T-helper 9 cell (primary cell): Measurements from ENCODE around the gene NLRP1.

ENCODE experiments used
- DNase-seq: peaks from one replicate; pipeline ENCODE4 v3.0.0-alpha.2; 2020

NLRP1 gene

DNA sequence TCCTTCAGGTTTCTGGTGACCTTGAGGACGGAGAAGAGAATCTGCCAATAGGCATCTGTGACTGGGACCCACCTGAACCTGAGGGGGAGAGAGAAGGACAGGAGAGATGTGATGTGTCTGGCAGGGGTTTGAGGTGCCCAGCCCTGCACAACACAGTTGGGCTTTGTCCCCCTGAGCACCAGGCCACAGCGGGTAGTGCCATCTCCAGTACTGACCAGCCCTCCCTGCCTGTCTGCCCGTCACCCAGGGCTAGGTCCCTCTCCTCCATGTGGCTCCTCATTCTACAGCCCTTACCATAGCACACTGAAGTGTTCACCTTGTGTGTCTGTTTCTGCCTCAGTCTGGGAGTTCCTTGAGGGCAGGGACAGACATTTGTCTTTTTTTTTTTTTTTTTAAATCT is 30.8 kb downstream of the NLRP1 start:
- no peak for DNase-seq

DNA sequence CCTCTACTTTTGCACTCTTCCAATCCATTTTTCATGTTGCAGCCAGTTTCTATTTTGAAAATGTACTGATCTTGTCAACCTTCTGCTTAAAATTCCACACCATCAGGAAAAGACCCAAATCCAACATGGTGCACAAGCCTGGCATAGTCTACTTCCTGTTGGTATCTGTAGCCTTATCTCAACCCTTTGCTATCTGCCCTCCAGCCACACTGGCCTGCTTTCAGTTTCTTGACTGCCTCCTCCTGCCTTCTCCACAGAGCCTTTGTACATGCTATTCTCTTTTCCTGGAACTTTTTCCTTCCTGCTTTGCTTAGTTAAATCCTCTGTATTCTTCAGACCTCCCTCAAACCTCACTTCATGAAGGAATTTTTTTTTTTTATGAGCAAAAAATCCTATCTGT is 31.5 kb downstream of the NLRP1 start:
- no peak for DNase-seq

DNA sequence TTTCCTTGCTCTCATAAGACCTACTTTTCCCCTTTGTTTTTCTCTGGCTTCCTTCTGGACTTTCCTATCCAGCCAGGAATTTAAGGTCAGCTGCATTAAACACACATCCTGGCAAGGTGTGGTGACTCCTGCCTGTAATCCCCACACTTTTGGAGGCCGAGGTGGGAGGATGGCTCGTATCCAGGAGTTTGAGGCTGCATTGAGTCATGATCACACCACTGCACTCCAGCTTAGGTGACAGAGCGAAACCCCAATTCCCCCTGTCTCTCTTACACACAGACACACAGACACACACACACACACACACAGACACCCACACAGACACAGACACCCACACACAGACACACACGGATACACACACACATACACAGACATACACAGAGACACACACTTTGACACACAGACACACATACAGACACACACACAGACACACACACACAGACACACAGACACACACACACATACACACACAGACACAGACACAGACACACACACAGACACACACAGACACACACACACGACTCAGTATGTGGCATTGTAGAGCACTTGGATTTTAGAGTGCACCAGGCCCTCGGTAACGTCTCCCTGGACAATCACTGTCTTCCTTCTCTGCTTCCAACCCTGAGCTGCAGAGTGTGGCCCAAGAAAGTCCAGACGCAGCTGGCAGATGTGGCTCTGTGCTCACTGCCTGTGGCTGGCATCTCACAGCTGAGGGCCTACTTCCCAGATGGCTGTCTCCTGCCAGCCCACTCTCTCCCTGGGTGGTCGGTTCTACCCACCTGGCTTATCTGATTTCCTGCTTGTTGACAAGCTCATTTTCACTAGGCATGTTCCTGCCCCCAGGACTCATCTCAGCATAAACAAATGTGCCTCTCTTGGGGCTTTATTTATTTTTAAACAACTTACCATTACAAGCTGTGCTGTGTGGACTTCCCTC is 39.0 kb downstream of the NLRP1 start:
- no peak for DNase-seq

DNA sequence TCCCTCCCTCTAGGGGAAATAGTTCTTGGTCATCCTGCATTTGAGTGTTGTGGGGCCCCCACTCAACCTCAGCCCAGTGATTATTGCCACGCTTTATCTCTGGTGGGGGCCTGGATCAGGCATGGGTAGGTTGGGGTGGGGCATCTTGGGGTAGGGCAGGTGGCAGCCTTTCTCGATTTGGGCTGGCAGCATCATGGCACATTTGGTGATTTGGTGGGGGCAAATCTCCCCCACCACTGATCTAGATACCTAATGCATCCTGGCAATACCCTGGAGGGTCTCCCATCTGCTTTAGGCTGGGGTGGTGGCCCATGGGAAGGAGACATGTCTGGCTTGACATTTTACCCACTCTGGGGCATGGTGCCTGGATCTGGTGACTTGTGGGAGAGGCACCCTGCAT is 40.2 kb downstream of the NLRP1 start:
- DNase-seq = no peak

DNA sequence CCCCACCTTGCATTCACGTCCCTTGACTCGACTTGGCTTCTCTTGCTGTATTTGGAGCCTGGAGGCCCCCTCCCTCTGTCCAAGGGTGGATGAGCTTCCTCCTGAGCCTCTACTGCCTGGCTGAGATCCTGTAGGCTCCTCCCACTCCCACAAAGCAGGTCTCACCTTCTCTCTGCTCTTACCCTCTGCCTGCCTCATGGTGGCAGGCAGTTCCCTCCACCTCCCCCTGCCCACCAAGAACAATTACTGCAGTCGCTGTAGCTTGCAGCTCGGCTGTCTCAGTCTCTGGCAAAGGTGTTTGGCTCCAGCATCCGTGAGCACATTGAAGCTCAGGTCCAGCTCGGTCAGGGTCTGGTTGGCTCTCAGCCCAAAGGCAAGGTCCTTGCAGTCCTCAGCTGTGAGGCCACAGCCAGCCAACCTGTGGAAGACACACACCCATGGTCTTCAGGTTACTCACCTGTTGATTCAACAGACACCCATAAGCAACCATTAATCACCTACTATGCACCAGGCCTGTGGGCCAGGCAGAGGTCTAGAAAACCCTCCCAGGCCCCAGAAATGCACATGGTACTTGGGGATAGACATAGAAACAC is 42.6 kb downstream of the NLRP1 start:
- DNase-seq = no peak

DNA sequence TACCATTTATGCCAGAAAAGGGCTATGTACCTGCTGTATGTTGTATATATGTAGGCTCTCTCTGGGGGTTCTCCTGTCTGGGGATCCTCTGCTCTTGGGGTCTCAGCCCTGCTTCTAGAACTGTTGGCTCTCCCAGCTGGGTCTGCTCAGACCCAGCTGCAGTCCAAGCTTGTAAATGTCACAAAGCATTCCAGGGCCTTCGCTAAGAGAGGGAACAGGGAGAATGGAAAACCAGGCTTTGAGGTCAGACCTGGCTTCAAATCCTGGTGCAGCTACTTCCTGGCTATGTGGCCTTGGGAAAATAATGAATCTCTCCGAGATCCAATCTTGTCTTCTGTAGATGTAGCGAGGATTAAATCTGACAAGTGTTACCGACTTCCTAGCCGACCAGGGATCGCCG is 44.0 kb downstream of the NLRP1 start:
- no peak for DNase-seq

DNA sequence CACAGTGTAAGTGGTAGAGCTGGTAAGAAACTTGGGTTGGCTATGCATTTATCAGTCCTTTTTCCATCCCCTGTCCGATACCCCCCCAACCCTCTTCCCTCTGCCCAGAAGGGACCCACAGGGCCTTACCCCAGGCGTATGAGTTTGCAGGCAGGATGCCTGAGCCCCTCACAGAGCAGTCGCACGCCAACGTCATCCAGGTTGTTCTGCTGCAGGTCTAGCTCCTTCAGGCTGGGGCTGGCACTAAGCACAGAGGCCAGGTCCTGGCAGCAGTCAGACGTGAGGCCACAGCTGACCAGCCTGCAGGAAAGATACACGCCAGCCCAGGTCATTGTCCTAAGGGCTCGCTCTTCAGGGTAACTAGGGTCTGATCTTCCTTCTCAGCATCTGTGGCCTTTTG is 45.0 kb downstream of the NLRP1 start:
- DNase-seq = no peak

DNA sequence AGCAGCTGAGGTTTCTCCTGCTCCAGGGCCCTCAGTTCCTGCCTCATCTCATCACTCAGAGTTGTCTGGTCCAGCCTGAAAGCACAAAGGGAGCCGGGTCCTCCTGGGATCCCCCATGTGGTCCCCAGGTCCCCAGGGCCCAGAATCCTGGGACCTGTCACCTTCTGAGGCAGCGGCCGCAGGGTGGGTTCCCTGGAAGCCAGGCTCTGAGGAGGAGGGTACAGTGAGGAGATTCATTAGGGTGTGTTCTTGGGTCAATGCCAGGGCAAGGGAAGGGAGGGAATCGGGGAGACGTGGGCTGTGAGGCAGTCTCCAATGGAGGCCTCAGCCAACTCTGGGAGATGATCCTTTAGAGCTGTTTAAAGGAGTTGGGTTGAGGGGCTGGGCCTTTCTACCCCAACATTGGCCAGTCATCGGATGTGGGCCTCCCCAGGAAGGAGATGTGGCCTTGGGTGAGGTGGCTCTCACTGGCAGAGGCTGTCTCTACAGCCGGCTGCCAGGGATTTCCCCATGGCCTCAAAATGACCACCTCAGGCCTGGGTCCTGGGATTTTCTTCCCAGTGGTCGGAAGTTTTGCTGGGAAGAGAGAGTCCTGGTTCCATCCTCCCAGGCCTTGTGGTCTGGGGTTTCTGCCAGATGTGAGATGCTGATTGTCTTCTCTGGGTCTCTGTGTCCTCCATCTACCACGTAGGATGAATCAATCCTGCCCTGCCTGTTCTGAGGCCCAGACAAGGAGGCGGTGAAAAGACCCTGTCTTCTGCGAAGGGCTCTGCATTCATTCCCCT is 47.3 kb downstream of the NLRP1 start:
- no peak for DNase-seq

DNA sequence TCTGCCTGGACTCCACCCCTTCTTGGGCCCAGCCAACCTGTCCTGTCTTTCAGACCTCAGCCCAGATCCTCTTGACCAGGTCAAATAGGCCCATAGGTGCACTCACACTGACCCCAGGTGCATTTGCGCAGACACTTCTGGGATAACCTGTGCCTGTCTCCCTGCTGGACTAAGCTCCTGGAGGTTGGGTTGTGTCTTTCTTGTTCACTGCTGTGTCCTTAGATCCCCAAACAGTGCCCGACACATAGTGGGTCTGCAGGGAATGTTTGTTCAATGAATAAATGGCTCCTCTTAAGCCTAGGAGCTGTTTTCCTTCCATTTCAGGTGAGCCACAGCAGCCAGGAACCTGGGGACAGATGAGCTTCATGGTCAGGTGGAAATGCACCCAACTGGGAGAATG is 48.9 kb downstream of the NLRP1 start:
- DNase-seq = no peak

DNA sequence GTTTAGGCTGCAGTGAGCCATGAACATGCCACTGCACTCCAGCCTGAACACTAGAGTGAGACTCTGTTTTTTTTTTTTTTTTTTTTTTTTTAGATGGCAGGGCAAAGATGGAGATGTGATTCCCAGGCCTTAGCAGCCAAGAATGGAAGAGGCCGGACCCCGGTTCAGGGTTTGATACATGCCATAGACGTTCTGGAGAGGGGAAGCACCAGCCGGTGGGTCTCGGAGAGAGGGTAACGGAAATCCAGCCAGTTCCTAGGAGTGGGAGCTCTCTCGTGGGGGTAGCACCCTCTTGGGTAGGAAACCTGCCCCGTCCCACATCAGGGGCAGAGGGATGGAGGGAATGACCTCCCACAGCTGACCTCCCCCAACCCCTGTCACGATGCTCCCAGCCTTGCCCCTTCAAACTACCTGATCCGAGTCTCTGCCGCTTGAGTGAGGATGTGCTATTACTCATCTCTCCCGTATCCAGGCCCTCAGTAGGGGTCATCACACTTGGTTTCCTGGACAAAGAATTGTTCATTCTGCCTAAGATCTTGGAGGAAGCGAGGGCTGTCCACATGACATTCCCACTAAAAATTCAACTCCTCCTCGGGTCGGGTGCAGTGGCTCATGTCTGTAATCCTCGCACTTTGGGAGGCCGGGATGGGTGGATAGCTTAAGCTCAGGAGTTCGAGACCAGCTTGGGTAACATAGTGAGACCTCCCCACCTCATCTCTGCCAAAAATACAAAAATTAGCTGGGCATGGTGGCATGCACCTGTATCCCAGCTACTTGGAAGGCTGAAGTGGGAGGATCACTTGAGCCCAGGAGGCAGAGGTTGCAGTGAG is 50.6 kb downstream of the NLRP1 start:
- DNase-seq = no peak

DNA sequence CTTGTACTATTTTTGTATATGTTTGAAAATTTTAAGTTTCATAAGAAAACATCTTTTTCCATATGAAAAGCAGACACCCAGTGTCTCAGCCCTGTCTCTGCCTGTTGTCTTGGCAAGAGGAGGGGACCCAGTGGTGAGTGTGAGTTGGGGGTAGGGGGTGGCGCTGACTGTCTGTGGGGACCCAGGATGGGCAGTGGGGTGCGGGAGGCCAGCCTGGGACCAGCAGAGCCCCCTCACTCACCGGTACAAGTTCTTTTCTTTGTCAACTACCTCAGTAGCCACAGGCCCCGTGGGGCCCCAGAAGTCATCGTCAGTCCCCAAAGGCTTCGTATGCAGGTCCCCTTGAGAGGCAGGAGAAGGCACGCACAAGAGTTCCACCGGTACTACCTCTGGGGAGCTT is 51.7 kb downstream of the NLRP1 start:
- no peak for DNase-seq

DNA sequence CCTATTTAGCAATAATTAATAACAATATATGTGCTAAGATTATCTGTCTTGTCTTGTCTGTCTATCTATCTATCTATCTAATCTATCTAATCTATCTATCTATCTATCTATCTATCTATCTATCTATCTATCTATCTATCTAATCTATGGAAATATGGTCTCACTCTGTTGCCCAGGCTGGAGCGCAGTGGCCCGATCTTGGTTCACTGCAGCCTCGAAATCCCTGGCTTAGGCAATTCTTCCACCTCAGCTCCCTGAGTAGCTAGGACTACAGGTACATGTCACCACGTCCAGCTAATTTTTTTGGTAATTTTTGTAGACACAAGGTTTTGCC is 53.3 kb downstream of the NLRP1 start:
- no peak for DNase-seq

DNA sequence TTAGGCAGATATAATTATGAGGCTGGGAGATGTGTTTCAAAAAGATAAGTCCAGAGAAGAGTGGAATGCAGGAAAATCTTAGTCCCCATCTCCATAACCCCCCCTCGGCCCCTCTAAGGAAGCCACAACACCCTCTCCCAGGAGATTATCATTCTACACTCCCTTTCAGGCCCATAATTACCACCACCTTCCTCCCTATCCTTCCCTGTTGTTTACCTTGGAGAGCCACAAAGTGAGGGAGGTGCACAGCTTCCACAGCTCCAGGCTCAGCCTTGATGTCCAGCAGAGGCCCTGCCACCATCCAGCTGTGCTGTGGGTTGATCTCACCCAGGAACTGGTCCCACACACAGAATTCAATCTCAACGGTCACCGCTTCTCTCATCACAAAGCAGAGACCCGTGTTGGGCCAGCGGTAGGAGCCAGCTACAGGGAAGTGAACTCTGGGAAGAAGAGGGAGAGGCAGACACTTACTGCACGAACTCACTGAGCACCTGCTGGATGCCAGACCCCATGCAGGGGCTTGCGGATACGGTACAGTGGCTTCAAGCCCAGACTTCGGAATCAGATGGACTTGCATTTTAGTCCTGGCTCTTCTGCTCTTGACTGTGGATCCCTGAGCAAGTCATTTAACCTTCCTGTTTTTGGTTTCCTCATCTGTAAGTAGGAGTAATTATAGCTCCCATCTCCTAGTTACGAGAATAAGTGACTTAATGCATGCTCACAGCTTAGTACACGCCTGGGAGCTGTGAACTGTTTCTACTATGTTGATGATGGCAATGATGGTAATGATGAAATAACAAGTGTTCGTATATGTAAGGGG is 53.8 kb downstream of the NLRP1 start:
- DNase-seq = no peak

DNA sequence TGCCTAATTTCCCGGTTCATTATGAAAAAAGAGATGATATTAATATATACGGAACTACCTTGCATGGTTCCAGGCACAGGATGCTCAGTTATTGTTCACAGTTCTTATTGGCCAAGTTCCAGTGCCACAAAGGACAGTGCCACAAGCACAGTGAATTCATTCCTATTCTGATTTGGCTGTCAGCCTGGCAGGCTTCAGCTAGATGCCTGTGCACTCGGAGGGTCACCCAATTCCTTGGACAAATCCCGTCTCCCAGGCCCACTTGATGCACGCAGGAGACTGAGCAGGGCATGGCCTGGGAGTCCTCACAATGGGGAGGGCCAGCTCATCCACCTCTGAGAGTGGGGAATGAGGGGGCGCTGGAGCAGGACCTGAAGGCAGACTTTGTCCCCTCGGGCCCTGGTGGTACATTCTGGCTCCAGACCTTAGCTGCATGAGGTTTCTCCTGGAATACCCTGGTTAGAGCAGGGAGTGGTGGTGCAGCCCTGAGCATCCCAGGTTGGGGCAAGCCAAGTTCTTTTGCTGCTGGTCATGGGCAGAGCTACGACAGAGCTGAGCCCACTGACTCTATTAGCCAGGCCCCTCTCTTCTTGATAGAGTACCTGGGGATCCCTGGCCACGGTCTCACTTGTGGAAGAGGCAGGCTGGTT is 56.6 kb downstream of the NLRP1 start:
- no peak for DNase-seq

DNA sequence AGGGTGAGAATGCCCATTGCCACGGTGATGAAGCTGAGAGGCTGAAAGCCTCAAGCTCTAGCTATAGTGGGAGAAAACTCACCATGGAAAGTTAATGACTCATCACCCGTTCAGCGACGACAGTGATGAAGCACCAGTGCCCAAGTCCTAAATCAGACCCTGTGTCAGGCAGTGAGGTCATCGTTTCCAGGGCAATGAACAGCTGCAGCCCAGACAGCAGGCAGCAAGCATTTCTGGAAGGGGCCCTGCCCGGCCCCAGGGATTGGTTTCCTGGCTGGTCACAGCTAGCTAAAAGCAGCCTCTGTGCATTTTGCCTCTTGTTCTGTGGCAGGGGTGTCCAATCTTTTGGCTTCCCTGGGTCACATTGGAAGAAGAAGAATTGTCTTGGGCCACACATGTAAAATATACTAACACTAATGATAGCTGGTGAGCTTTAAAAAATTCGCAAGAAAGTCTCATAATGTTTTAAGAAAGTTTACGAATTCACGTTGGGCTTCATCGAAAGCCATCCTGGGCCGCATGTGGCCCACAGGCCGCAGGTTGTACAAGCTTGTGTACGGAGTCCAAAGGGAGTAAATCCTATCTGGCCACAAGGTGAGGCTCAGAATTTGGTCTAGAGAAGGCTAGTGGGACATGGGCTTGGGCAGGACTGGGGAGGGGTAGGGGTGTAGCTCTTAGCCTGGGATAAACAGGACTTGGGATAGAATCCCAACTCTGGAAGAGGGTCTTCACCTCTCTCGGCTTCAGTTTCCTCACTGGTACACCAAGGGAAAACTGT is 57.3 kb downstream of the NLRP1 start:
- DNase-seq = no peak

DNA sequence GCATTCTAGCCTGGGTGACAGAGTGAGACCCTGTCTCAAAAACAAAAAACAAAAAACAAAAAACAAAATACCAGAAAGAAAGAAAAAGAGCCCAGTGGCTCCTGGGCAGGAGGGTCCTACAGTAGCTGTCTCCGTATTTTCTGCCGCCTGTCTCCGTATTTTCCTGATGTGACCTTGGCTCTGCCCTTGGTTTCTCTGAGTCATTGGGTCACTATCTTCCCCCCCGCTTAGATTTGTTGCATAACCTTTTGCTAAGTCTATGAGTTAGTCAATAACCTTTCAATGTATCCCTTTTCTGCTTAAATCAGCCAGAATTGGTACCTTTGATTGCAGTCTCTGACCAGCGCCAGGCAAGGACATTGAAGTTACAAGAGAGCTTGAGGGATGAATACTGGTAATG is 61.1 kb downstream of the NLRP1 start:
- DNase-seq = no peak

DNA sequence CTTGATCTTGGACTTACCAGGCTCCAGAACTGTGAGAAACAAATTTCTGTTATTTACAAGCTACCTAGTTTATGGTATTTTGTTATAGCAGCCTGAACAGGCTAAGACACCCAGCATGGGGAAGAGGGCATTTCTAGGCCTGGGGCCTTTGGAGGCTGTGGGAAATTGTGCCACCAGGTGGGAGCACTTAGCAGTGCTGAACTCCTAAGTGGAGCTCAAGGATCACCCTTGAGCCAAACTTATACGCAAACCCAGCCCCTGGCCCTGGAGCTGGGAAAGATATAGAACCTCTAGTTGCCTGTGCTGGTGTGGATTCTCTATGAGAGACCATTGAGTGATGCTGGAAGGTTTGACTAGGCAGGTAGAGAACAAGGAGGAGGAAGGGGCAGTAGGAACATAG is 61.8 kb downstream of the NLRP1 start:
- DNase-seq = no peak

DNA sequence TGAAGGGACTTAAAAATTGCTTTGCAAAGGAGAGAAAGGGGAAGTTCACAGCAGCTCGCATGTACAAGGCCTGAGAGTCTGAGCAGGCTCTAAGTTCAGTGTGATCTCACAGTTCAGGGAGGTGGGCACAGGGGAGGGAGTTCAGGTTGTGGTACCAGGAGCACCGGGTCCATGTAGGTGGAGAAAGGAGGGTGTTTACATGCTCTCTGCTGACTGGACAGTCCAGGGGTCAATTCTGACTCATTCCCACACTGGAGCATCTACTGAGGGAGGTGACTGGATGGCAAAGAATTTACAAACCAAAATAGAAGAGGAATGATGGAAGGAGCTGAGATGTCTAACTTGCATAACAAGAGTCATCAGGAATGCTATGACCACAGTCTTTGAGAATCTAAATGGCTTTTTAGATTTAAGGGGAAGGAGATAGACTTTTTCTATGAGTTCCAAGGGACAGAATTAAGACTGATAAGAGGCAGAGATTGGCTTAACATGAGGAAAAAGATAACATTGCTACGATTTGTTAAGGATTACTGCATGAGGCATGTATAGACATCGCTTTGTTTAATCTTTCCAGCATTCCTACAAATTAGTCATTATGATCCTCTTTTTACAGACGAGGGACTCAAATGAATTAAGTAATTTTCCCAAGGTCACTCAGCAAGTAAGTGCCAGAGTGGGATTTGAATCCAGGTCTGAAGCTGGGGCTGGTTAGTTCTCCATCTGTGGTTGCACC is 68.1 kb downstream of the NLRP1 start:
- DNase-seq = no peak

DNA sequence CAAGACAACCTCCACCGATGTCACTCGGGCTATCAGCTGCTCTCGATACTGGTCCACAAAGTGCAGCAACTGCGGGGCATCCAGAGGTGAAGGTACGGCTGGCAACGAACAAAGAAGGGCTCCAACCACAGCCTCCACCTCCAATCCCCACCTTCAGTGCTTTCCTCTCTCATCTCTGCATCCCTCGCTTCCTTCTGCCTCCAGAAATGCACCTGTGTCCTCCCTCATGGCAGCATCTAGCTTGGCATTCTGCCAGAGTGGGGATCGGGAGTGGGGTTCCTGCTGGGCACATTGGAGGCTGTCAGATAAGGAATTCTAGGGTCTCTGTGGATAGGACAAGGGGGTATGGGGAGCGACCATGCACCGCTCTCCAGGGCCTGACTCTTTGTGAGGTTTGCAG is 69.3 kb downstream of the NLRP1 start:
- DNase-seq = no peak

DNA sequence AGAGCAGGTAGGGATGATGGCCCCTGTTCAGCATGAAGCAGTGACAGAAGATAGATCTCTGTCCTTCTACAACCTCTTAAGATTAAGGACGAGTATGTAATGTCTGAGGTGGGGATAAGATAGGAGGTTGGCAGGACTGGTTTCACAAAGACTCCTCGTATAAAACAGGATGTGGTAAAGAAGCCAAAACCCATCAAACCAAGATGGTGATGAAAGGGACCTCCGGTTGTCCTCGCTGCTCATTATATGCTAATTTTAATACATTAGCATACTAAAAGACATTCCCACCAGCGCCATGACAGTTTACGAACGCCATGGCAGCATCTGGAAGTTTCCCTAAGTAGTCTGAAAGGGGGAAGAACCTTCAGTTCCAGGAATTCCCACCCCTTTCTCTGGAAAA is 70.7 kb downstream of the NLRP1 start:
- no peak for DNase-seq
